Endothelial cell (in vitro differentiated cells): ENCODE results near the gene HHIPL1. TPM values are rescaled to one million over a fixed set of nuclear protein-coding genes. Genes with fewer than 3 reads are reported as not detected.

Experiments used
- DNase-seq: peaks from one replicate; pipeline ENCODE4 v3.0.0; 2021; ENCODE audit warnings: low spot score
- H3K27ac Mint-ChIP-seq: one replicate; pipeline ENCODE4 v1.8.0; 2021; ENCODE audit warnings: mixed read lengths, inconsistent platforms; ENCODE audit not compliant: unreplicated experiment
- H3K27me3 Mint-ChIP-seq: one replicate; pipeline ENCODE4 v1.8.0; 2021; ENCODE audit warnings: mild to moderate bottlenecking, moderate library complexity, mixed read lengths, inconsistent platforms; ENCODE audit not compliant: unreplicated experiment
- H3K36me3 Mint-ChIP-seq: one replicate; pipeline ENCODE4 v1.8.0; 2021; ENCODE audit warnings: mild to moderate bottlenecking, low read depth, mixed read lengths, inconsistent platforms; ENCODE audit not compliant: unreplicated experiment
- H3K4me1 Mint-ChIP-seq: one replicate; pipeline ENCODE4 v1.8.0; 2021; ENCODE audit warnings: mild to moderate bottlenecking, mixed read lengths, inconsistent platforms; ENCODE audit not compliant: unreplicated experiment
- H3K4me3 Mint-ChIP-seq: one replicate; pipeline ENCODE4 v1.8.0; 2021; ENCODE audit warnings: mild to moderate bottlenecking, mixed read lengths, inconsistent platforms; ENCODE audit not compliant: unreplicated experiment
- H3K9me3 Mint-ChIP-seq: one replicate; pipeline ENCODE4 v1.8.0; 2021; ENCODE audit warnings: mixed read lengths, inconsistent platforms; ENCODE audit not compliant: unreplicated experiment
- total RNA-seq: library from RNA; stranded (reverse); fragmentation: NEBNext Ultra II Directional; extraction: Animal tissue kit (Norgen Biotek cat#: 25700); gene quantifications from one replicate; pipeline ENCODE4 v1.2.1, GENCODE V29; 2021; ENCODE audit not compliant: unreplicated experiment
- TF ChIP-seq, protein P1 (sequence below): fragments of 200-600 bp; sonication (generic); IDR thresholded peaks from one replicate; pipeline ENCODE4 v1.5.0; 2021; ENCODE audit warnings: antibody characterized with exemption; ENCODE audit not compliant: unreplicated experiment

HHIPL1 gene
- total RNA-seq, 1 donor from 2014 or later: 15.1 TPM

DNA sequence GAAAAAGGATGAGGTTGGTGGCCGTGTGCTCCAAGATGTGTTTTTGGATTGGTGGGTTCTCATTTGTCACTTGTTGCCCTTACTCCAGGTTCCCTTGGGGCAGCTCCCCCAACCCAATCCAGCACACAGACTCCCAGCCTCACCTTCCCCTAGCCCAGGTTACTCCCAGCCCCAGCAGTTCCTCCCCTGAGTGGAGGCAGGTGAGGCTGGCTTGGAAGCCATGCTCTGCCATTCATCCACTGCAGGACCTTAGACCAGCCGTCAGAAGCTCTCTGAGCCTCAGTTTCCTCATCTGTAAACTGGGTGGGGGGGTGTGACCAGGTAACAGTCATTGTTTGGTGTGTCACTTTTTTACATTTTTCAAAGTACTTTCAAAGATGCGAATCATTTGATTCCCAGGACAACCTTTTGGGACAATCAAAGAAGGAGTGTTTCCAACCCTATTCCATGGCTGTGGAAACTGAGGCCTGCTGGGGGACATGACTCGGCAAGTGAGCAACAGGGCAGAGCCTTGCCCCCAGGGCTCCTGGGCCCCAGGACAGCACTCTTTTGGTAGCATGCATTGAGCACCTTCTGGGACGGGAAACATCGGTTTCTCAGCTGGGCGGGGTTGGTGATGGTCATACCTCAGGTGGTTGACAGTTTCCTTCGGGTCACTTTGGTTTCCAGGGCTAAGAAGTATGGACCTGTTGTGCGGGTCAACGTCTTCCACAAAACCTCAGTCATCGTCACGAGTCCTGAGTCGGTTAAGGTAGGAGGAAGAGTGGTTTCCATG lies 46.4 kb downstream of the HHIPL1 start:
- no peak overlapping the region for H3K4me3 Mint-ChIP-seq
- peaks cover 35% of the 10 kb centered on the region for H3K4me1 Mint-ChIP-seq
- no peak for DNase-seq
- H3K36me3 Mint-ChIP-seq: no peaks in the 10 kb centered on the region
- peaks cover 7% of the 10 kb centered on the region for H3K27me3 Mint-ChIP-seq
- no peak overlapping the region for H3K27ac Mint-ChIP-seq
- H3K9me3 Mint-ChIP-seq: no peaks in the 10 kb centered on the region
- TF ChIP-seq, protein P1, sequence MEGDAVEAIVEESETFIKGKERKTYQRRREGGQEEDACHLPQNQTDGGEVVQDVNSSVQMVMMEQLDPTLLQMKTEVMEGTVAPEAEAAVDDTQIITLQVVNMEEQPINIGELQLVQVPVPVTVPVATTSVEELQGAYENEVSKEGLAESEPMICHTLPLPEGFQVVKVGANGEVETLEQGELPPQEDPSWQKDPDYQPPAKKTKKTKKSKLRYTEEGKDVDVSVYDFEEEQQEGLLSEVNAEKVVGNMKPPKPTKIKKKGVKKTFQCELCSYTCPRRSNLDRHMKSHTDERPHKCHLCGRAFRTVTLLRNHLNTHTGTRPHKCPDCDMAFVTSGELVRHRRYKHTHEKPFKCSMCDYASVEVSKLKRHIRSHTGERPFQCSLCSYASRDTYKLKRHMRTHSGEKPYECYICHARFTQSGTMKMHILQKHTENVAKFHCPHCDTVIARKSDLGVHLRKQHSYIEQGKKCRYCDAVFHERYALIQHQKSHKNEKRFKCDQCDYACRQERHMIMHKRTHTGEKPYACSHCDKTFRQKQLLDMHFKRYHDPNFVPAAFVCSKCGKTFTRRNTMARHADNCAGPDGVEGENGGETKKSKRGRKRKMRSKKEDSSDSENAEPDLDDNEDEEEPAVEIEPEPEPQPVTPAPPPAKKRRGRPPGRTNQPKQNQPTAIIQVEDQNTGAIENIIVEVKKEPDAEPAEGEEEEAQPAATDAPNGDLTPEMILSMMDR: no peak

DNA sequence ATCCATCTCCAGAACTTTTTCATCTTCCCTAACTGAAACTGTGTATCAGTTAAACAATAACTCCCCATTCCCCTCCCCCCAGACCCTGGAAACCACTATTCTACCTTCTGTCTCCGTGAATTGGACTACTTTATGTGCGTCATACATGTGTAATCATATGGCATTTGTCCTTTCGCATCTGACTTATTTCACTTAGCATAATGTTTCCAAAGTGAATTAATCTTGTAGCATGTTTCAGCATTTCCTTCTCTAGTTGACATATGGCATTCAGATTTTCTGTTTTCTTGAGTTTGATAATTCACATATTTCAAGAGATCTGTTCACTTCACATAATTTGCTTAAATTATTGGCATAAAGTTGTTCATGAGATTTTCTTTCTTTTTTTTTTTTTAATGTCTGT lies 49.0 kb downstream of the HHIPL1 start:
- Mint-ChIP-seq H3K27me3 (peaks cover 3% of the 10 kb centered on the region), H3K9me3 (no peaks in the 10 kb centered on the region)

DNA sequence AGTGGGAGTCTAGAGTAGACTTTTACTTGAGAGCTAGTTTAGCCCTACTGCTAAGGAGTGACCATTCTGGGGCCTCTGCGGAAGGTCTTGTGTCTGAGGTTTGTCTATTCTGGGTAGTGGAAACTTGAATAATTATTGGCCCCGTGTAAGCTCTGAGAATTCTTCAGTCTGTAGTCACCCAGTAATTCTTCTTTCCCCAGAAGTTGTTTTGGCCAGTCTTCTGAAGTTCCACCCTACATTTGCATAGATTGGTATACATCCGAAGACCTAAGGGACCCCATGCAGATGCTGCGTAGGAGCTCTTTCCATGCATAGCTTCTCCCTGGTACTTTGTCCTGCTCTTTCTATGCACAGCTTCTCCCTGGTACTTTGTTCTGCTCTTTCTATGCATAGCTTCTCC lies 52.0 kb downstream of the HHIPL1 start:
- Mint-ChIP-seq H3K27me3 (peaks cover 2% of the 10 kb centered on the region), H3K9me3 (no peaks in the 10 kb centered on the region), H3K4me3 (no peak overlapping the region), H3K4me1 (peaks cover 14% of the 10 kb centered on the region), H3K36me3 (peaks cover 5% of the 10 kb centered on the region), H3K27ac (no peak overlapping the region)
- DNase-seq: no peak
- TF ChIP-seq, protein P1: no peak

More for the DNA sequence above, 49.0 kb downstream of the HHIPL1 start:
- Mint-ChIP-seq H3K4me1 (peaks cover 29% of the 10 kb centered on the region), H3K27ac (no peak overlapping the region), H3K4me3 (no peak overlapping the region), H3K36me3 (peaks cover 5% of the 10 kb centered on the region)
- TF ChIP-seq, protein P1: no peak
- DNase-seq: no peak

DNA sequence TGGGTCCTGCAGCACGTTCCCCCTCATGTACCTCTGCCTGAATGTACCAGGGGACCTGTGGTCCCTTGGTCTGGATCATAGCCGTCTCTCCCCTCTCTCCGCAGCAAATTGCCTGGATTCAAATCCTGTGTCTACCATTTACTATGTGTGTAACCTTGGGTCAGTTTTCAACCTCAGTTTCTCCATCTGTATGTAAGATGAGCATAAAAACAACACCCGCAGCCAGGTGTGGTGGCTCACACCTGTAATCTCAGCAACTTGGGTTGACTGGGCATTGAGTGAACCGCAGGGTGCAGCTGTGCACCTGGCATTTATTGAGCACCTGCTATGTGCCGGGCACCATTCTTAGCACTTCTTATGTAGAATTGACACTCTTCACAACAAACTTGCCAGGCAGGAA lies 53.3 kb downstream of the HHIPL1 start:
- DNase-seq: no peak
- Mint-ChIP-seq H3K27me3 (peaks cover 2% of the 10 kb centered on the region), H3K9me3 (peaks cover 4% of the 10 kb centered on the region), H3K36me3 (peaks cover 9% of the 10 kb centered on the region), H3K4me1 (peaks cover 14% of the 10 kb centered on the region), H3K27ac (no peak overlapping the region), H3K4me3 (no peak overlapping the region)
- TF ChIP-seq, protein P1: no peak

DNA sequence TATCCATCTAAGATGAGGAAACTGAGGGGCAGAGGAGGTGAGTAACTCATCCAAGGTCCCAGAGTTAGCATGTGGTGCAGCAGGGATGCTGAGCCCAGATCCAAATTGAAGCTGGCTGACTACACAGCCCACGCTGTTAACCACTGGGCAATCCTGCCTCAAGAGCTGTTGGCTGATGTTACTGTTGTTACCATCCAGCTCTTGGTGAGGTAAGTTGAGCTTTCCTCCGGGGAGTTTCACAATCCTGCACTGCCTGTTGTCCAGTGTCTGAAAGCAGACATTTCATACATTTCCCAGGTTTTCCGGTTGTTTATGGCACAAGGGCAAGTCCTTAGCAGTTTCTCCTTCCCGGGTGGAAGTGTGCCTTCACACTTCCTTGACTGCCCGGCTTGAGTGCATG lies 53.7 kb downstream of the HHIPL1 start:
- TF ChIP-seq, protein P1: no peak
- H3K4me3 Mint-ChIP-seq: no peak overlapping the region
- H3K9me3 Mint-ChIP-seq: peaks cover 4% of the 10 kb centered on the region
- H3K27ac Mint-ChIP-seq: no peak overlapping the region
- peaks cover 13% of the 10 kb centered on the region for H3K36me3 Mint-ChIP-seq
- peaks cover 14% of the 10 kb centered on the region for H3K4me1 Mint-ChIP-seq
- H3K27me3 Mint-ChIP-seq: peaks cover 2% of the 10 kb centered on the region
- DNase-seq: no peak
